Lower leg skin (tissue), 3 donors: ENCODE measurements around the gene TCEANC2.

Source experiments
- POLR2A ChIP-seq, 2 donors: fragments of 450-650 bp; IDR thresholded peaks; one replicate each; pipeline ENCODE4 v1.6.1; 2016 to 2017; ENCODE audit warnings: antibody characterized with exemption in 2 of 2, mild to moderate bottlenecking in 1 of 2, moderate library complexity in 1 of 2
- TF ChIP-seq, protein P1 (sequence below), 3 donors: fragments of 450-650 bp; IDR thresholded peaks; one replicate each; pipeline ENCODE4 v1.5.1; 2016; ENCODE audit warnings: antibody characterized with exemption in 3 of 3, mild to moderate bottlenecking in 3 of 3, moderate library complexity in 2 of 3

DNA sequence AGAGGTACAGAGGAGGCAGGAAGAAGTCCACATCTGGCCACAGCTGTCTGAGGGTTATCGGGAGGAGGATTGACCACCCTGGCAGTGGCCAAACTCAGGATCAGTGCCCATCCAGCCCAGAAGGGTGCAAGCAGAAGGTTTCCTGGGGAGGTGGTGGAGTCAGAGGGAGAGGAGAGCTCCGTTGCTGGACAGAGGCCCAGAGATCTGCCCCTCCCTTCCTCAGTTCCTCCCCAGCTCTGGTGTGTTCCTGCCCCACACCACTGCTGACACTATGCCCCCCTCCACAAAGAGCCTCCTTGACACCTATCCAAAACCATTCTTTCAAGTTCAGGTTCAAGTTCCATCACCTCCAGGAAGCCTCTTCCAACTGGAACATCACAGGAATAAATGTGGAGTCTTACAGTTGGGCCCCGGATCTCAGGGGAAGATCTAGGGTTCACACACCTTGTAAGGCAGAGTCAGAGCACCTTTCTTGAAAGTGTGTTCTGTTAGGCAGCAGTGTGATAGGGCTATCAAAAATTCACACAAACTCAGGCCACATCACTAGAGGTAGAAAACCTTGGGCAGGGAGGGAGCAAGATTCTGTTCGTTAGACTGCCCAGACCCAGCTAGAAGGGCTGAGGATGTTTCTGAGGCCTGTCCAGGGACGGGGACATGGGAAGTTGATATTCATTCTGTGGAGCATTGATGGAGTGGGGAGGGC lies 42.8 kb upstream of the TCEANC2 start:
- TF ChIP-seq, protein P1, sequence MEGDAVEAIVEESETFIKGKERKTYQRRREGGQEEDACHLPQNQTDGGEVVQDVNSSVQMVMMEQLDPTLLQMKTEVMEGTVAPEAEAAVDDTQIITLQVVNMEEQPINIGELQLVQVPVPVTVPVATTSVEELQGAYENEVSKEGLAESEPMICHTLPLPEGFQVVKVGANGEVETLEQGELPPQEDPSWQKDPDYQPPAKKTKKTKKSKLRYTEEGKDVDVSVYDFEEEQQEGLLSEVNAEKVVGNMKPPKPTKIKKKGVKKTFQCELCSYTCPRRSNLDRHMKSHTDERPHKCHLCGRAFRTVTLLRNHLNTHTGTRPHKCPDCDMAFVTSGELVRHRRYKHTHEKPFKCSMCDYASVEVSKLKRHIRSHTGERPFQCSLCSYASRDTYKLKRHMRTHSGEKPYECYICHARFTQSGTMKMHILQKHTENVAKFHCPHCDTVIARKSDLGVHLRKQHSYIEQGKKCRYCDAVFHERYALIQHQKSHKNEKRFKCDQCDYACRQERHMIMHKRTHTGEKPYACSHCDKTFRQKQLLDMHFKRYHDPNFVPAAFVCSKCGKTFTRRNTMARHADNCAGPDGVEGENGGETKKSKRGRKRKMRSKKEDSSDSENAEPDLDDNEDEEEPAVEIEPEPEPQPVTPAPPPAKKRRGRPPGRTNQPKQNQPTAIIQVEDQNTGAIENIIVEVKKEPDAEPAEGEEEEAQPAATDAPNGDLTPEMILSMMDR (IDR thresholded peaks at IDR 0.05) = no peak
- TF ChIP-seq POLR2A (IDR thresholded peaks at IDR 0.05) = no peak
